HG03520 (cell line): ENCODE measurements around the gene TTC7B.

ENCODE experiments used
- ATAC-seq: cut with Tn5 transposase; IDR thresholded peaks from one replicate; pipeline ENCODE4 v1.9.1; 2021; ENCODE audit warnings: mild to moderate bottlenecking, moderate library complexity; ENCODE audit not compliant: unreplicated experiment

TTC7B gene

GRCh38 chr14:90567991-90568390 lies 248.2 kb downstream of the TTC7B start:
- ATAC-seq, result no peak

- no peak for ATAC-seq
Measured at GRCh38 chr14:90567191-90567590, 249.0 kb downstream of the TTC7B start.

GRCh38 chr14:90566481-90566880 lies 249.7 kb downstream of the TTC7B start:
- no peak for ATAC-seq

GRCh38 chr14:90564496-90564895 lies 251.7 kb downstream of the TTC7B start:
- no peak for ATAC-seq

- ATAC-seq, result no peak
Measured at GRCh38 chr14:90562652-90563051, 253.6 kb downstream of the TTC7B start.

GRCh38 chr14:90561920-90562319 lies 254.3 kb downstream of the TTC7B start:
- ATAC-seq, result no peak

GRCh38 chr14:90560991-90561390 lies 255.2 kb downstream of the TTC7B start:
- no peak for ATAC-seq

GRCh38 chr14:90560558-90560957 lies 255.7 kb downstream of the TTC7B start:
- ATAC-seq, result no peak

GRCh38 chr14:90559811-90560492 lies 256.3 kb downstream of the TTC7B start:
- ATAC-seq, result no peak

GRCh38 chr14:90558983-90559590 lies 257.1 kb downstream of the TTC7B start:
- no peak for ATAC-seq

GRCh38 chr14:90558041-90558982 lies 257.9 kb downstream of the TTC7B start:
- ATAC-seq, result no peak

GRCh38 chr14:90557516-90557915 lies 258.7 kb downstream of the TTC7B start:
- no peak for ATAC-seq

GRCh38 chr14:90556666-90557450 lies 259.4 kb downstream of the TTC7B start:
- ATAC-seq, result no peak

- no peak for ATAC-seq
Measured at GRCh38 chr14:90556012-90556477, 260.2 kb downstream of the TTC7B start.

- no peak for ATAC-seq
Measured at GRCh38 chr14:90555126-90556011, 260.9 kb downstream of the TTC7B start.

- no peak for ATAC-seq
Measured at GRCh38 chr14:90554341-90554740, 261.9 kb downstream of the TTC7B start.

GRCh38 chr14:90553921-90554336 lies 262.3 kb downstream of the TTC7B start:
- no peak for ATAC-seq

GRCh38 chr14:90553298-90553920 lies 262.8 kb downstream of the TTC7B start:
- no peak for ATAC-seq
